ENCODE data around the gene HOXB4.

The HOXB4 gene

DNA sequence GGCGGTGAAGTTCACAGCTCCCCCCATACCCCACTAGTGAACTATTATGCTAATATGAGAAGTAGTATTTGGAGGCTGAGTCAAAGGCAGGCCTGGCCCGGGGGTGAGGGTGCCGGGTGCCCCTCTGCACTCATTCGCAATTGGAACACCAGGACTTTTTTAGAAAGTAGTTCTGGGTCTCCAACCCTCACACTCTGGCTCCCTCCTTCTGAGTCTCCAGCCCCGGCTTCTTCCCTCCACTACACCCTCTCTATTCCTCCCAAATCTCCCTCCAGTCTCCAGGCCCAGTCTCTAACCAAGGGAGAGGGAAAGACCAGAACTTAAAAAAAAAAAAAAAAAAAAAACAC, 21.9 kb downstream of the HOXB4 start:
- DNase-seq, result no peak

DNA sequence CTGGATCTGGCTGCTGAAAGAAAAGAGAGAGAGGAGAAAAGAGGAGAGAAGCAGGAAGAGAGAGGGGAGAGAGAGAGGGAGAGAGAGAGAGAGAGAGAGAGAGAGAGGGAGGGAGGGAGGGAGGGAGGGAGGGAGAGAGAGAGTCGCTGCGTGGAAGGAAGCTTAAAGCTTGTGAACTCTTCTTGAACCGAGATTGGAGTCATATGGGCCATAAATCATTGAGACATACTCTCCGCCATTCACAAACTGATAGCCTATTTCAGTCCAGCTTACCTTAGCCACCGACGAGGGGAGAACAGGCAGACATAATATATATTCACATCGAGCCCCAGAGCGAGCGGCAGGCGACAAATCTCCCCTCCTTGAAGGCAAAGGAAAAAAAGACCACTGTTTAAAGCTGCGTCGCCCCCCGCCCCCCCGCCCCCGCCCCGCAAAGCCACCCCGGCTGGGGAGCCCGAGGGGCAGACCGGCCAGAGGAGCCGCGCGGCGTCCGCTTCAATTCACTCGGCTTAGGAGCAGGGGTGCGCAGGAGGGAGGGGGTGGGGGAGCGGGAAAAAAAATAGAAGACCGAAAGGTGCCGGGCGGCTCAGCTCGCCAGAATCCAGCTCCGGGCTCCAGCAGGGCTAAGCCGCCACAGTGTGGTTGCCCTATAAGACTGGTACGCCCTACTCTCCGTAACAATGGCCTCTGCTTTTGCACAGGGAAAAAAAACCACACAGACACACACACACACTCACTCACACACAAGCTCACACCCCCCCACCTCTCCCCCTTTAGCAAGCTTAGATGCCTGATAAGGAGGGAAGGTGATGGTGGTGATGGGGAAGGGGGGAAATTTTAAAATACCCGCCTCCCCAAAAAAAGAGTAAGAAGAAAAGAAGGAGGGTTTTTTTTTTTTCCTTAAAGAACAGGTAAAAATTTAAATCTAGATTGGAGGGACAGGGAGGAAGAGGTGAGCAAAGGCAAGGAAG, 22.6 kb downstream of the HOXB4 start:
- DNase-seq, result peak; percentile 26

DNA sequence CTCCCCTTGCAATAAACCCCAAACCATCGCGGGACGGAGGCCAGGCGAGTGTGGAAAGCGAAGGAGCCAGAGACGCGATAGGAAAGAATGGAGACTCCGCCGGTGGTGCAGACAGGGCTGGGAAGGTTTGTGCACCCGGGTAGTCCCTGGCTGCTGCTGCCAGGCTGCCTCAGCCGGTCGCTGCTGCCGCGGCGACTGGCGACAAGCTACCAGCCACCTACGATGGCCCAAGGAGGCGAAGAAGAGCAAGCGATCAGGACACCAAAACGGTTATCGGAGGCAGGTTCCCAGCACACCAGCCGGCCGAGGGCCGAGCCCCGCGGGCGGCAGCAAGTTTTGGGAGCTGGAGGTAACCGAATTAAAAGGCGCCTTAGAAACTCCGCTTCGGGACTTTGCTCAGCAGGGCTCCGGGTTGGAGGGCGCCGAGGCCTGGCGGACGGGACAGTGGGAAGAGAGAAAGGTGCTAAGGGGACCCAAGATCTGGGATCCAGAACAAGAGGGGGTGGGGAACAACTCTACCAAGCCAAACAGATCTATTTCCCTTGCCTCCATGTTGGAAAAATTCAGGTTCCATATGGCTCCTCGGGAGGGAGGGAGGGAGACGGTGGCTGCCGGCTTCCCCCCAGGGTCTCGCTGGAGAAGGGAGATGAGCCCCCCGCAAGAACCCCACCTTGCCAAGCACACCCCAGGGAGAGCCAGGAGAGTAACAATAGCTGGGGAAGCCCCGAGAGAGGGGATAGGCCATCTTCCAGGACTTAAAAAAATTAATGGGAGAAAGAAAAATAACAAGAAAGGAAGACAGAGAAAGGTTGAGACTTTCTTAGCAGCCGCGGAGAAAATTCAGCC, 23.5 kb downstream of the HOXB4 start:
- DNase-seq, result no peak

DNA sequence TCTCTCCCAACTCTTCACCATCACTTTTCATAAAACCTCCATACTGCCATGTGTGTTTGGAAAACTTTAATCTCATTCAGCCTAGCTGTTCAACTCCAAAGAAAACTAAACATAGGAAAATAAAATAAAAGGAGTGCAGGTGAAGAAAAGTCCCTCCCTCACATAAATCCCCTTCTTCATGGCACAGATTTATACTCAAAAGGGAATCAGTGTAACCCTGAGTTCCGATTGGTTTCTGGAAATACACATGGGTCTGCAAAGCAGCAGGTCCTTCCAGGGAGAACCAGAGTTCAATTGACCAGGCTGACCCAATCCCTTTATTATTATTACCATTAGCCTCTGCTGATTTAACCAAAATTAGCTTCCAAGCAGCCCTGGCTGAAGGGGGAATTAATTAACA, 24.3 kb downstream of the HOXB4 start:
- no peak for DNase-seq

DNA sequence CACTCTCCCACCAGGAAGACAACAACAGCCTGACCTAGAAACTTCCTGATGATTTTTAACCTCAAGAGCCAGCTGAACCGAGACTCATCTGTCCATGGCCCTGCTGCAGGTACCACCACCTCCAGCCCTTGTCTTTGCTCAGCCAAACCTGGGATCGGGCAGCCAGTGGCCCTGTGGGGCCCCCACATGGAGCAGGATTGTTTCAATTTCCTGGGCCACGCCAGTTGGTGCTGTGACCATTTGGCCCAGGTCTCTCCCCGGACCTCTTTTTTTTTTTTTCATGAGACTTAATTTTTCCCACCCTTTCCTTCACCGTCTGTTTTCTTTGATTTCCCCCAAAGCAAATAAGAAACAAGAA, 25.0 kb downstream of the HOXB4 start:
- DNase-seq, result no peak

- no peak for DNase-seq
Observed at GRCh38 chr17:48552466-48553189, 25.5 kb downstream of the HOXB4 start.

- DNase-seq, result no peak
Observed at GRCh38 chr17:48551596-48552465, 26.3 kb downstream of the HOXB4 start.

GRCh38 chr17:48551214-48551555, 27.0 kb downstream of the HOXB4 start:
- DNase-seq, result no peak

GRCh38 chr17:48550502-48551213, 27.5 kb downstream of the HOXB4 start:
- no peak for DNase-seq

DNA sequence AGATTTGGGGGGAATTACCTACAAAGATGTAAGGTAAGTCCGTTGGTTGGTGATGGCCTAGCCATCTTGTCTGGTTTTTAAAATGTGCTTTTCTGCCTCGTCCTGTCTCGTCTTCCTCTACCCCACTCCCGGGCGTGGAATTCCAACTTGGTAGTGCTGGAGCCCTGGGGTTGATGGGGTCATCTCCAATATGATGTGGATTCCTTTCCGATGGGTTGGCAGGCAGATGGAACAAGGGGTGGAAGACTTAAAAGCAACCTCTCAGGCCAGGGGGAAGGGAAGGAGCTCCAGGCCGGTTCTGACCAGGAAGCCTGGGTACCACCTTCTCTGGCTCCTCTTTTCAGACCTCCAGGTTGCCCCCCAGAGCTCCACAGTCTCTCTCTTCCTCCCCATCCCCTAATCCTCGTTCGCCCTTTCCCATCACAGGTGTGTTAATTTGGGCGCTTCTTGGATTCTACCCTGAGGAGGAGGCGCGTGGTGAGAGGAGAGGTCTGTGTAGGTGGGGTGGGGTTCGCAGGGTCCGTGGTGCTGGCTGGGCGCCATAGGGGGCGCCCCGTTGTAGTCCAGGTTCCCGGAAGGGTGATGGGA, 28.1 kb downstream of the HOXB4 start:
- no peak for DNase-seq

DNA sequence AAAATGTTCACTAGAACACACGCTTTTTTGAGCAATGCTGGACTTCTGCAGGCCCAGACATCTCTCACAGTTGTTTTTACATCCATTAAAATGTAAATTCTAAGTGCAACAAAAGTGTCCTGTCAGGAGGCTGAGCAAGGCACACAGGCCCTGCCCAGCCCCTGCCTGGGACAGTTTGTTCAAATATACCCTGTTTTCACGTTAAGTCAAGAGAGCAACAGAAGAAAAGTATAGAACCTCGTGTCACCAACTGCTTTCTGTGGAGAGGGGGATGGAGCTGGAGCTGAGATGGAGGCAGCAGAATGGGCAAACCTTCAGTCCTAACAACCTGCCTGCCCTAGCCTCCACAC, 28.9 kb downstream of the HOXB4 start:
- no peak for DNase-seq

DNA sequence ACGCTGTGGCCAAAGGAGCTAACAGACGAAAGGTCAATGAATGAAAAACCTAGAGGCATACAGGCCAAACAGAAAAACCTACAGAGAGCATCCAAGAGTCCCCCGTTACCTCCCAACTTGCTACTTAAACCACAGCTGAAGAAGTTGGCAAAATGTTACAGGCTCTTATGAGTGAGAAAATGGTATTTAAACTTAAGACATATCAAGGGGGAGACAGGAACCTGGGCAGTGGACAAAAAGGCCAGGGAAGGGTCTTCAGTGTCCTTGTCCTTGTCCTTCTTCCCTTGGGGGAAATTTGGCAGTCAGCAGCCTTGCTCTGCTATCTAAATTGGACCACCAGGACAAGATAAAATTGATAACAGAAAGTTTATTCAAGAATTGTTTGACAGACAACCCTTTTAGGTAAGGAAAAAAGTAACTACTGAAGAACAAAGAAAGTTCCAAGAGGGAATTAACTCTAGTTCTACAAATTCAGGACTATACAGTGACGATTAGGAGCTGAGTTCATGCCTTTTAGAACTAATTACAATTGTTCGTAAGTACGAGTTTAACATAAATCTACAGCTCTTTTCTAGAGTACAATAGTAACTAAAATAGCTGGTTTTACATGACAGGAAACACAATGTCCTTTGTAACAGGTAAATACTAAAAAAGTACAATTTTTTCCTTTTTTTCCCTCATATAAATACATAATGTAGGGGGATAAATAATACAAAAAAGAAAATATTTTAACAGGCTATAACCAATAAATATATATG, 29.4 kb downstream of the HOXB4 start:
- no peak for DNase-seq

DNA sequence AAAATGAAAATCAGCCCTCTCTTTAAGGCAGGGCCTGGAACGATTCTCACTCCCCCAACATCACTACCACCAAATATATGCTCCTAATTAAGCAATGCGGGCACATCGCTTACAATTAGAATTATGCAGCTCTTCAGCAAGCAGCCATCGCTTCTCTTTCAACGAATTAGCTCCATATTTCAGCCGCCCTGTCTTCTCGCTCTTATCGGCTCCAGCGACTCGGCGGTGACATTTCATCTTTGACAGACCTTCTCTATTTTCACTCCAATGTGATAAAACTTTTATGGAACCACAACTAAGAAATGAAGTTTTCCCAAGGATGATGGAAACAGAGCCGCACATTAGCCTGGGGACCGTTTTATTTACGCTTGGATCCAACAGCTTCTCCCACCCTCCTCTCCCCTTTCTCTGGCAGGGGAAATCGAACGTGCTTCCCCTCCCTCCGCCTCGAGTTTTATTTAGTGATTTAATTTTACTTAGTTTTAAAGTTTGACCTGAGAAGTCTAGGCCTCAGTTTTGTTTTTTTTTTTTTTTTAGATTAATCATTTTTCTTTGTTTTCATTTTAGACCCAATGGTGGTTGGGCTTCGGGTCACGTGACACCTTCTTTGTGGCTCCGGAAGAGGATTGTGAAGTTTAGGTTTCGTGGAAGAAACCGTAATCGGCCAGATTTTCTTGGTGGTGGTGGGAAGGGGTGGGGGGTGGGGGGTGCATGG, 30.2 kb downstream of the HOXB4 start:
- no peak for DNase-seq

DNA sequence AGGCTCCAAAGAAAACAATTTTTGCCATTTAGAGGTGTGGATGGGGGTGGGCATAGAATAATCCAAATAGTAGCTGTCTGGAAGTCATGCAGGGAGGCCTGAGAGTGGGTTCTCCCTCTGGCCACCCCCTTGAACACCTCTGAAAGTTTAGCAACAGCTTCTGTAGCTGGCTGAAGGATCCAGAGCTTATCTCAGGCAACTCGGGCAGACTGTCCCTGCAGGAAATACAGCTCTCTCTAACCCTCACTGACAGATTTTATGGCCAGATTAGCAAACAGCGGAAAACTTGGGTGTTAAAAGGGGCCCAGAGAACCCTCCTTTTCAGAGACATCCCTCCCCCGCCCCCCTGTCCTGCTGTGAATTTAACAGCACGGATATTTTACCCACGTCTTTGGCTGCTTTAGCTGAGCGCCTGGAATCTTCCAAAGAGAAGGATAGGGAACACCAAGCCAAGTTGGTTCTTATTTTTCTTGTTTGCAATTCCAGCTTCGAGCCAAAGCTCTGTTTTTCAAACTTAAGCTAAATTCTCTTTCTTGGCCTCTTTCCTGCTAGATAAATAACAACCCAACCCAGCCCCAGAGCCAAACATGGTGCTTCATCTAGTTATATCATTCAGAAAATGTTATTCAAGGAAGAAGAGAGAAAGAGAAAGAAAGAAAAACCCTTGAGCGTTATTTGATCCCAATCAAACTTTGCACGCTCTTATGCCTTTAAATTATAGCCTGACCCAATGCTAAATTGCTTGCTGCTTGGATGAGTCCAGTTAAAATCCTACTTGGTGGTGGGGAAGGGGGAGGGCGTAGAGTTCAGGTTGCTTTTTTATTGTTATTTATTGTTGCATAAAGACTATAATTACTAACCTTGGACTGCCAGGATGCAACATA, 31.0 kb downstream of the HOXB4 start:
- DNase-seq, result peak; percentile 48

DNA sequence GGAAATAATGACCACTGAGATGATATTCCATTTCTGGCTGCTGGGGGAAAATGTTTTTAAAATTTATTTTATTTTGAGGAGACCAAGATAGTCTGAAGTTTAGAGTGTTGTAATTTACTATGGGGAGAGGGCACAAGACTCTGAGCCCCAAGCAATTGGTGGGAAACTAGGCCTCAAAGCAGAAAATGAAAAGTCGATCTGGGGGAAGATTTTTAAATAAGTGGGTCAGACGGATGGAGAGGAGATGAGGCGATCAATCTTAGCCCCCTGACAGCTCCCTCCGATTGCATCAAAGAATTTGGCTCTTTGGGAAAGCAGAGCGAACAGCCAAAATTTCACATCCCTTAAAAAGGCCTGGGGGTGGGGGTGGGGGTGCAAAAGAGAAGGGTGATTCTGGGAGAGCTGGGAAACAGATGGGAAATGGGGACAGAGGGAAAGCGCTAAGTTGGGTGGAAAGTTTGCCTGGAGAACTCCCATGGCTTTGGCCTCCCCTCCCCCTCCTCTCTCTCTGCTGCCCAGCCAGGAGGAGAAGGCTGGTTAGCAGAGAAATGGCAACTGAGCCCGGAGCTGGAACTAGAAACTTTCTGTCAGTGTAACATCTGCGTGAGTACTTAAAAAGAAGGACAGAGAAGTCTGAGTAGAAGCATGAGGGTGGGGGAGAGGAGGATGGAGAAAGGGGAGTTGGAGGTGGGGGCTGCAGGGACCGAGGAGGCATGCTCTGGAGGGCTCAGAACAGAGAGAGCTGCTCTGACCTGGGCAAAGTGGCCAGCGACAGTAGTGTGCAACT, 31.8 kb downstream of the HOXB4 start:
- no peak for DNase-seq

DNA sequence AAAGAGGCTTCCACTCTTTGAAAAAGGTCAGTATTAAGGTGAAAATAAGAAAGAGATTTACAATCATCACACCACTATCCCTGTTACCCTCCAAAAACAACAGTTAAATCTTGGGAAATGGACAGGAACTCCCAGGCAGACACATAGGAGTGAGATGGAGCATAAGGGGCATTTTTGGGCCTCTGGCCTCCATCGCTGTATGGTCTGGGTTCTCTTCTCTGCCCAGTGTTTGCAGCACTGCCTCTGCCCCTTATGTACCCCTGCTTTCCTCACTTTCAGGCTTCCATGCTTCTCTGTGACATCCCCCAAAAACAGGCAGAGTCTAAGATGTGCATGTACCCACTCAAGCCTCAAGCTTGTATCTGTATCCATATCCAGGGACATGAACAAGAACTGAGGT, 32.6 kb downstream of the HOXB4 start:
- no peak for DNase-seq

GRCh38 chr17:48545022-48545375, 33.2 kb downstream of the HOXB4 start, which contains the start of gene HOXB2:
Gene HOXB2 (minus strand): TSS chr17:48545109. CDS start chr17:48544911, 198 bp downstream.
- no peak for DNase-seq

Measured in COR-L47 (cell line).